ENCODE results near the gene SMYD3. TPM values are rescaled to one million over a fixed set of nuclear protein-coding genes. Genes with fewer than 3 reads are reported as not detected.

The SMYD3 gene
- total RNA-seq, 1 experiment from 2014 or later = 25.5 TPM

- Histone ChIP-seq H3K23ac (ENCODE audit: insufficient read length, low read depth, low read length) (no peak overlapping the region), H2BK120ac (ENCODE audit: low read depth, low read length, poor library complexity, severe bottlenecking) (no peak overlapping the region), H2BK12ac (ENCODE audit: insufficient read length, low read depth, low read length) (no peak overlapping the region), H3K79me1 (ENCODE audit: insufficient read depth, low read depth, low read length, poor library complexity, severe bottlenecking) (no peaks in the 10 kb centered on the region), H2BK15ac (ENCODE audit: low read depth, low read length) (no peak overlapping the region), H4K8ac (replicated peaks; ENCODE audit: insufficient read length, low read depth, low read length) (no peak overlapping the region), H3K9me3 (ENCODE audit: control insufficient read depth, low read depth, low read length) (peaks cover 8% of the 10 kb centered on the region), H4K91ac (ENCODE audit: insufficient read length, low read depth, low read length) (no peak overlapping the region), H4K5ac (ENCODE audit: insufficient read length, low read depth, low read length) (no peak overlapping the region), H3K4me2 (ENCODE audit: insufficient read depth, insufficient read length, low read length) (no peak overlapping the region), H4K20me1 (ENCODE audit: control insufficient read depth, insufficient read depth, insufficient read length) (no peaks in the 10 kb centered on the region), H3K9ac (ENCODE audit: extremely low read depth, insufficient read length, low read length) (no peak overlapping the region), H3K23me2 (ENCODE audit: insufficient read length, low read depth, low read length, poor library complexity, severe bottlenecking) (no peaks in the 10 kb centered on the region), H3K79me2 (ENCODE audit: insufficient read depth, low read length) (no peaks in the 10 kb centered on the region), H3K27me3 (ENCODE audit: insufficient read depth, low read length) (no peaks in the 10 kb centered on the region), H3K56ac (ENCODE audit: insufficient read length, low read depth, low read length) (no peak overlapping the region), H3K14ac (ENCODE audit: insufficient read depth, low read length) (no peak overlapping the region), H3K18ac (ENCODE audit: insufficient read length, low read depth, low read length) (no peak overlapping the region), H3K4me1 (ENCODE audit: insufficient read depth, low read length) (no peaks in the 10 kb centered on the region), H3K4ac (ENCODE audit: low read depth, low read length) (no peak overlapping the region), H3K27ac (ENCODE audit: insufficient read length, low read depth, low read length) (no peak overlapping the region), H3T11ph (ENCODE audit: low read length) (no peak overlapping the region), H2AFZ (ENCODE audit: low read length) (no peak overlapping the region), H2BK5ac (ENCODE audit: insufficient read length, low read length) (no peak overlapping the region), H2AK5ac (ENCODE audit: insufficient read length, low read length) (no peak overlapping the region), H2BK20ac (ENCODE audit: low read depth, low read length, poor library complexity, severe bottlenecking) (no peak overlapping the region)
- Mint-ChIP-seq H3K4me3 (no peak overlapping the region), H3K9me3 (peaks cover 14 to 20% of the 10 kb centered on the region in 2 experiments; a peak in 4 of 5 replicates), H3K4me1 (peaks cover 10 to 13% of the 10 kb centered on the region in 2 experiments), H3K27me3 (ENCODE audit: low read depth) (no peaks in the 10 kb centered on the region), H3K27ac (no peak overlapping the region), H3K36me3 (ENCODE audit: insufficient read depth in 1 of 3, low read depth in 3 of 3) (peaks cover 8 to 17% (median 10%) of the 10 kb centered on the region in 3 experiments)
- no peak for DNase-seq
- no CpG with 5 or more reads among the region's 4 CpGs for WGBS (ENCODE audit: extremely low coverage, insufficient read length, low lambda C conversion rate)
- TF ChIP-seq, protein P1, sequence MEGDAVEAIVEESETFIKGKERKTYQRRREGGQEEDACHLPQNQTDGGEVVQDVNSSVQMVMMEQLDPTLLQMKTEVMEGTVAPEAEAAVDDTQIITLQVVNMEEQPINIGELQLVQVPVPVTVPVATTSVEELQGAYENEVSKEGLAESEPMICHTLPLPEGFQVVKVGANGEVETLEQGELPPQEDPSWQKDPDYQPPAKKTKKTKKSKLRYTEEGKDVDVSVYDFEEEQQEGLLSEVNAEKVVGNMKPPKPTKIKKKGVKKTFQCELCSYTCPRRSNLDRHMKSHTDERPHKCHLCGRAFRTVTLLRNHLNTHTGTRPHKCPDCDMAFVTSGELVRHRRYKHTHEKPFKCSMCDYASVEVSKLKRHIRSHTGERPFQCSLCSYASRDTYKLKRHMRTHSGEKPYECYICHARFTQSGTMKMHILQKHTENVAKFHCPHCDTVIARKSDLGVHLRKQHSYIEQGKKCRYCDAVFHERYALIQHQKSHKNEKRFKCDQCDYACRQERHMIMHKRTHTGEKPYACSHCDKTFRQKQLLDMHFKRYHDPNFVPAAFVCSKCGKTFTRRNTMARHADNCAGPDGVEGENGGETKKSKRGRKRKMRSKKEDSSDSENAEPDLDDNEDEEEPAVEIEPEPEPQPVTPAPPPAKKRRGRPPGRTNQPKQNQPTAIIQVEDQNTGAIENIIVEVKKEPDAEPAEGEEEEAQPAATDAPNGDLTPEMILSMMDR (conservative IDR thresholded peaks at IDR 0.05) = no peak
These were observed 425.9 kb downstream of the SMYD3 start for GRCh38 chr1:246081138-246081702.

Data from H9 (cell line).